Activated T-helper 1 cell treated with anti-CD3 and anti-CD28 coated beads, Interleukin-12 subunit alpha, Interleukin-12 subunit beta, Interleukin-2, Interleukin-4 antibody, amounts not matched to agents 30 ng/mL and 10 ng/mL and 1 ng/mL, durations not matched to agents 14 hours and 24 hours and 36 hours (primary cell): ENCODE results near the gene WBP1L. TPM values are rescaled to one million over a fixed set of nuclear protein-coding genes. Genes with fewer than 3 reads are reported as not detected.
A peak's percentile ranks its signal among the peaks of the same experiment; 100 is the strongest.

Experiments used
- DNase-seq: peaks from one replicate; pipeline ENCODE4 v3.0.0; 2021; ENCODE audit warnings: low spot score
- H3K27ac Mint-ChIP-seq: one replicate; pipeline ENCODE4 v1.8.0; 2021; ENCODE audit warnings: mild to moderate bottlenecking, mixed read lengths
- H3K27me3 Mint-ChIP-seq: one replicate; pipeline ENCODE4 v1.8.0; 2022; ENCODE audit warnings: mild to moderate bottlenecking, moderate library complexity, mixed read lengths; ENCODE audit not compliant: insufficient read depth
- H3K36me3 Mint-ChIP-seq: one replicate; pipeline ENCODE4 v1.8.0; 2021; ENCODE audit warnings: low read depth, mixed read lengths
- H3K4me1 Mint-ChIP-seq: one replicate; pipeline ENCODE4 v1.8.0; 2021; ENCODE audit warnings: low read depth, mixed read lengths
- H3K4me3 Mint-ChIP-seq: one replicate; pipeline ENCODE4 v1.8.0; 2021; ENCODE audit warnings: mild to moderate bottlenecking, moderate library complexity, mixed read lengths
- H3K9me3 Mint-ChIP-seq: one replicate; pipeline ENCODE4 v1.8.0; 2021; ENCODE audit warnings: mixed read lengths
- intact Hi-C: fragments of 100-400 bp; cut with micrococcal nuclease; formaldehyde crosslinking; loops from one replicate; pipeline ENCODE4 v1.15.1; 2024
- total RNA-seq: library from RNA; stranded (reverse); gene quantifications from 2 replicates; pipeline ENCODE4 v1.2.3, GENCODE V29; 2022

The WBP1L gene
- total RNA-seq, 1 donor from 2014 or later = 19.4 TPM

DNA sequence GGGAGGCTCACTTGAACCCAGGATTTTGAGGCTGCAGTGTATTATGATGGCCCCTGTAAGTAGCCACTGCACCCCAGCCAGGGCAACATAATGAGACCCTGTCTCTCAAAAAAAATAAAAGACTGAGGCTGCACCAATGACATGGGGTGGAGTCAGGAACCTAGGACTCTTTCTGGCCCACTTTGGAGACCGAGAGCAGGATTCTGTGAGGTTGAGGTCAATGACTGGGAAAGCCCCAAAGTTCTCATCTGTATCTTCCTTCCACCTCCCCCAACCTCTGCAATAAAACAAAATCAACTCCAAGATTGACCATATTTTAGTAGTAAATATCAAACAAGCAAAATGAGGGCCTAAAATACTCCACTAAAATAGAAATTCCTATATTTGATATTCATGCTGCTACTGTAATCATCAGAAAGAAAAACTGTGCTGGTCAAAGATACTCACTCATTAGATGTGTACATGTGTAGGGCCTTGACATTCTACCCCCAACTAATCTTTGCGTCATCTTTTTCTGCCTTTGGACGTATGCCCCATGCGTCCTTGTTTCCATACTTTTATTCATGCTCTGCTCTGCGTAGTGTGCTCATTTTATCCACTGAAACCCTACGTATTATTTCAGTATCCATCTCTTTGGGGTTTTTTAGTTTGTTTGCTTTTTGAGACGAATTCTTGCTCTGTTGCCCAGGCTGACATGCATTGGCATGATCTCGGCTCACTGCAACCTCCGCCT is 23.8 kb downstream of the WBP1L start:
- H3K36me3 Mint-ChIP-seq = peaks cover 14% of the 10 kb centered on the region
- H3K9me3 Mint-ChIP-seq = no peaks in the 10 kb centered on the region
- H3K27me3 Mint-ChIP-seq = no peaks in the 10 kb centered on the region
- intact Hi-C loops = loop anchor here (5.0 kb wide), 1 partner anchor 40 kb away; no protein-coding TSS in a partner anchor
- DNase-seq = no peak
- no peak overlapping the region for H3K4me3 Mint-ChIP-seq
- H3K4me1 Mint-ChIP-seq = peaks cover 44% of the 10 kb centered on the region
- H3K27ac Mint-ChIP-seq = peak overlapping the region; percentile 8

DNA sequence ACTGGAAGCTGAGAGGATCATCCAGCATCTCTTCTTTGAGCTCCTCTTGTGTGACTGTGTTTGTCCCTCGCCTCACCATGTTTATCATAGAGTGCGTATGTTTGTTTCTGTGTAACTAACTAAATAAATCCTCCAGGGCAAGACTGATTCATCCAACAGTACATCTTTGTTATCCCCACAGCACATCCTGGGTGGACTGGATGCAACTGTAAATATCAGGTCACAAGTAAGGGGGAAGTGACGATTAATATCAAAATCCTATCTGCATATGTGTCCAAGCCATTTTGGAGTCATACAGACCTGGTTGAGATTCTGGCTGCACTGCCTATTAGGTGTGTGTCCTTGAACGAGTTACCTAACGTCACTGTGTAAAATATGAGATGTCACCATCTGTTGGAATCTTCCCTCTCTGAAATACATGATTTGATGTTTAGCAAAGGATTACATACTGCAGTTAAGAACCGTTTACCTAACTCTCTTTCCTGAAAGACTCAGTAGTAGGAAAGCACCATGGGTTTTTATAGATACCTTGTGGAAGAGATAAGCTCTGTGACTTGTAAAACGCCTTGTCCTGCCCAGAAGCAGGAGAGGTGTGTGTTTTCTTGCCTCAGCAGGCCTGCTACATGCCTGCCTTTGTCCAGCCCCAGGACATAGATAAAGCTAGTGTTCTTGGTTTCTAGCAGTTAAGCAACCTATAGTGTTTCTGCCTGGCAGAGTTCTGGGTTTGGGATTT is 25.8 kb downstream of the WBP1L start:
- H3K27me3 Mint-ChIP-seq = no peaks in the 10 kb centered on the region
- peaks cover 57% of the 10 kb centered on the region for H3K4me1 Mint-ChIP-seq
- no peaks in the 10 kb centered on the region for H3K9me3 Mint-ChIP-seq
- peak overlapping the region; percentile 45 for H3K27ac Mint-ChIP-seq
- H3K4me3 Mint-ChIP-seq = no peak overlapping the region
- intact Hi-C loops = loop anchor here (5.0 kb wide), 1 partner anchor 38 kb away; no protein-coding TSS in a partner anchor
- DNase-seq = no peak
- H3K36me3 Mint-ChIP-seq = peaks cover 8% of the 10 kb centered on the region

DNA sequence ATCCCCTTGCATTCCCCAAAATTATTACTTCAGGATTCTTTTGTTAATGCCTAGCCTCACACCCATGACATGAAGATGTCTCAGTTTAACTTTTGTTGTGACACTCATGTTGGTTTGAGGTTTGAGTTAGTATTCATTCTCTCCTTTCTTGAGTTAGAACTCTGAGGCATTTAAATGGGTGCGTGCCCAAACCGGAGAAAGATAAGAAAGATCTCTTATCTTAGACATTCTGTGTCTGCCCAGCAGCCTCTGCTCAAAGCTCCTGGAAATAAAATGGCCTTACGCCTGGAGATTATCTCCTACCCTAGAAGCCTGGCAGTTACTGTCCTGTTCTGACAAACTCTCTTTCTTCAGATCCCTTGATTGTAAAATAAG is 26.3 kb downstream of the WBP1L start:
- Mint-ChIP-seq H3K36me3 (peaks cover 10% of the 10 kb centered on the region), H3K9me3 (no peaks in the 10 kb centered on the region), H3K4me1 (peaks cover 59% of the 10 kb centered on the region), H3K4me3 (no peak overlapping the region), H3K27me3 (no peaks in the 10 kb centered on the region), H3K27ac (peak overlapping the region; percentile 45)
- no peak for DNase-seq
- intact Hi-C loops = no loop called here

DNA sequence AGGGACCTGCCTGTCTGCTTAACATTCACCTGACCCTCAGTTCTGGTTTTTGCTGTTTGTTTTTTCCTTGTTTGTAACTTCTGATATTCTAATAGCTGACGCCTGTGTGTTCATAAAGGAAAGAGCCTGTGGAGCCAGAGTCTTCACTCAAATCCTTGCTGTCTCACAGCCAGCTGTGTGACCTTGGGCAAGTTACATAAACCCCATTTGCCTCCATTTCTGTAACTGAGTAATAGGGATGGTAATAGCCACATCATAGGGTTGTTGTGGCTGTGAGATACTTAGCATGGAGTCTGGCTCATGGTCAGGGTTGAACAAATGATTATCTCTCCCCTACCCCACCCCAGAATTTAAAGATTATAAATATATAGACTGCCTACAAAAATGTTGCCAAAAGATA is 27.0 kb downstream of the WBP1L start:
- Mint-ChIP-seq H3K9me3 (no peaks in the 10 kb centered on the region), H3K27ac (no peak overlapping the region), H3K4me3 (no peak overlapping the region), H3K36me3 (peaks cover 6% of the 10 kb centered on the region), H3K4me1 (peaks cover 66% of the 10 kb centered on the region), H3K27me3 (no peaks in the 10 kb centered on the region)
- DNase-seq = no peak
- intact Hi-C loops = no loop called here

DNA sequence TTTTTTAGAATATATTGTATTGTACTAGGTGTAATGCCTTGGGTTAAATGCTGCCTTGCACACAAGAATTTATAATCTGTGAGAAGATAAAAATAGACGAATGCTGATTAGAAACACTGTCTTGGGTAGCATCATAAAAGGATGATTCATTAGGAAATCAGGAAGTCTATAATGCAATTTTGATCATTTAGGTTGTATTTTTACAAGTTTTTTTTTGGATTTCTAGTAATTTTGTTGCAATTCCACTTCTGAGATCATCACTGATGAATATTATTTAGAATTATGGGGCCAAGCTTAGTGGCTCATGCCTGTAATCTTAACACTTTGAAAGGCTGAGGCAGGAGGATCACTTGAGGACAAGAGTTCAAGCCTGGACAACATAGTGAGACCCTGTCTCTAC is 29.6 kb downstream of the WBP1L start:
- no peak overlapping the region for H3K27ac Mint-ChIP-seq
- no peaks in the 10 kb centered on the region for H3K27me3 Mint-ChIP-seq
- no peaks in the 10 kb centered on the region for H3K9me3 Mint-ChIP-seq
- intact Hi-C loops = no loop called here
- H3K4me1 Mint-ChIP-seq = peaks cover 68% of the 10 kb centered on the region
- no peak for DNase-seq
- H3K4me3 Mint-ChIP-seq = no peak overlapping the region
- H3K36me3 Mint-ChIP-seq = peaks cover 5% of the 10 kb centered on the region

DNA sequence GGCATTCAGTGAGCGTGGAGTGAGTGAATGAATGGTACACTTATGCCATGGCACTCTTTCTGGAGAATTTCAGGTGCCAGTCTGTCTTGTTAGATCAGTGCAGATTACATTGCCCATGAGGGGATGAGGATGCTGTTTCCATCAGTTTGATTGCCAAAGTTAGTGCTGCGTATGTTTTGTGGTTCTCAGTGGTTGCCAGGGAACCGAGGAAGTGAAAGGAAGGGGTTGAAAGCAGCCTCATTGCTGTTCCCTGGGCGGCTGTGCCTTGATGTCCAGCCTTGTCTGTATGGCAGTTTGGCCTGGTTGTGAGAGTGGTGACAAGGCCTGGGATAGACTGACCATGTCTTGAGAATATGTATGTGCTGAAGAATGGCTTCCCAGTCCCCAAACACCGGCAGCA is 30.2 kb downstream of the WBP1L start:
- H3K27ac Mint-ChIP-seq = peak overlapping the region; percentile 49

DNA sequence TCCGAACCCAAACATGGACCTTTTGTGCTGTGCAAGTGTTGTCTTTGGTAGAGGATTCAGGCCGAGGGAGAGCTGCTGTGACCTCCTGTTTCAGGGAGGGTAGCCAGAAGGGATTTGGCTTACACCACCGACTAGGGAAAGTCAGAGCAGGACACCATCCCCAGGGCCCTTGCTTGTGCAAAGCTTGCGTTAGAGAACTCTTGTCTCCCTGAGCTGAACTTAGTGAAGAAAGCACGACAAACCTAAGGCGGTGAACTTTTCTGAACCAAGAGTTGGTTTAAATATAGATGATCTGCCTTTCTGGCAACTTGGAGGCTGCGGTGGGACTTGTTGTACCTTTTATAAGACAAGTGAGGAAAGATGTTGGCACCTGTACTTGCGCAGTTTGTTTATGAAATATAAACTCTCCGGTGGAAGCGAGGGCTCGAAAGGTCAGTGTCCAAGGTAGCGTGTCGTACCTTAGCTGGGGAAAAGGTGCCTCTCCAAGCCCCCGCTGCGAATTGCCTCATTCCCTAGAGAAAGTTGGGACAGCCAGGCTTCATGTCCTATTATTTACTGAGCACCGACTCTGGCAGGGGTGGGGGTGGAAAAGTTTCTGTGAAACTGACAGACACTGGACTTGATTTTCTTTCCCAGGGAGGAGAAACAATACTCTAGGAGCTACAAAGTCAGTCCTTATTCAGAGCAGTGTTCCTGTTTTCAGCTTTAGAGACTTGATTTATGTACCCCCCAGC is 31.6 kb downstream of the WBP1L start:
- Mint-ChIP-seq H3K27me3 (no peaks in the 10 kb centered on the region), H3K36me3 (peaks cover 11% of the 10 kb centered on the region), H3K27ac (peak overlapping the region; percentile 20), H3K4me1 (peaks cover 56% of the 10 kb centered on the region), H3K4me3 (no peak overlapping the region), H3K9me3 (no peaks in the 10 kb centered on the region)
- no peak for DNase-seq
- intact Hi-C loops = loop anchor here (2.0 kb wide), 1 partner anchor 33 kb away; the partner anchor contains the start of gene WBP1L

More for the DNA sequence above, 30.2 kb downstream of the WBP1L start:
- no peaks in the 10 kb centered on the region for H3K9me3 Mint-ChIP-seq
- intact Hi-C loops = loop anchor here (2.0 kb wide), 1 partner anchor 31 kb away; the partner anchor contains the start of gene WBP1L
- H3K4me1 Mint-ChIP-seq = peaks cover 70% of the 10 kb centered on the region
- H3K27me3 Mint-ChIP-seq = no peaks in the 10 kb centered on the region
- peaks cover 5% of the 10 kb centered on the region for H3K36me3 Mint-ChIP-seq
- no peak overlapping the region for H3K4me3 Mint-ChIP-seq
- peak; percentile 11 for DNase-seq

DNA sequence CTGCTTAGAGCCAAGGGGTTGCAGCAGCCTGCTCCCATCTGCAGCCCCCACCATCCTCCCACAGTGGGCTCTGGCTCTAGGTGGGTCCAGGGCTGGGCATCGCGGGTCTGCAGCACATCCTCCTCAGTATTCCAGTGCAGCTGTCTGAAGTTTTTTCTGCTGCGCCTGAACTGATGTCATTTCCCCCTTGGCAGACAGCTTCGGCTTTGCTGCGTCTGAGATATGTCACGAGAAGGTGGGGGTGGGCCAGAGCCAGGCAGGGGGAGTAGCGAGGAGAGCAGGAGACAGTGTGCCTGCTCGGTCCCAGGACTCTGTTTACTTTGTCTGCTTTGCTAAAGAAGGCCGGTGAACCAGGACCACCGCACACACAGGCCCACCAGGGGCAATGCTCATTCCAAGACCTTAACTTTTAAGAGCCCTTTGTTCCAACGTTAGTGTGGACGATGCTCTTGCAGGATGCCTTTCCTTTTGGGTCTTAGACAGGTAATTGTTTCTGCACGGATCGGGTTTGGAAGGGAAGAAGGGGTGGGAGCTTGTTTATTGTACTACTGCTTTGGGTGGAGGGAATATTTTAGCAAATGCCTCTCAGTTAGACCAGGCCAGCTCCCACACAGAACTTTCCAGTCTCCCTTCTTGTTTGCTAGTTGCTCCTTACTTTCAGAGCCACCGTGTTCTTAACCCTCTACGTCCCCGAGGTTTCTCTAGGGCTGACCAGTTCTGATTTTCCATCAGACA is 32.4 kb downstream of the WBP1L start:
- intact Hi-C loops = loop anchor here (2.0 kb wide), 2 partner anchors 27 to 33 kb away; partner anchors contain the start of gene WBP1L
- H3K27ac Mint-ChIP-seq = peak overlapping the region; percentile 20
- no peaks in the 10 kb centered on the region for H3K9me3 Mint-ChIP-seq
- H3K27me3 Mint-ChIP-seq = no peaks in the 10 kb centered on the region
- H3K4me3 Mint-ChIP-seq = peak overlapping the region; percentile 19
- DNase-seq = no peak
- H3K36me3 Mint-ChIP-seq = peaks cover 15% of the 10 kb centered on the region
- peaks cover 57% of the 10 kb centered on the region for H3K4me1 Mint-ChIP-seq

DNA sequence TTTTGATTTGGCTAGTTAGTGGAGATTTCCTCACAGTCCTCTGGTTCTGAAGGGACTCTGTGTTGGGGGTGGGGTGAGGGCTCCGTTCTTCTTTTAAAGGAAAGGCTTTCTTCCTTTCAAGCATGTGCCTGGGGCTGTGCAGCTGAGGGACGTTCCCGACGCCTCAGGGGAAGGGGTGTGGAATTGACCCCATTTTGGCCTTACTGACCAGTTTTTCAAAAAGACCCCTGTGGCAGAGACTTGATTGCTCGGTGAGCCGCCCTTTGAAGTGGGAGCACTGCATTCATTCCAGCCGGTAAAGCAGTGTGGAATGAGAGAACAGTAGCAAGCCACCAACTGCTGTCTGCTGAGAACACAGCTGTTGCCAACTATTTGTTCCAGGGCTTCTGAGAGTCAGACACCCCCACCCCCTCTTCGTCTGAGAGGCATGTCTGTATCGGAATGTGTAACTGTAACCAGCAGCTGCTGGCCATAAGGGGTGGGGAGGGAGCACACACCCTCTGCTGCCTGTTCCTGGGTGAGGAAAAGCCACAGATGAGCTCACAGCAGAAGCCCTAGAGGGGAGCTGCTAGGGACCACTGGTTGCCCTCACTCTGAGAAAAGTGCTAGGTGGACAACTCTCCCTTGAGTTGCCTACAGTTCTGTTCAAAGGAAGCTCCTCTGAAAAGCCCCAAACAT is 33.2 kb downstream of the WBP1L start:
- no peak overlapping the region for H3K27ac Mint-ChIP-seq
- no peak overlapping the region for H3K4me3 Mint-ChIP-seq
- no peaks in the 10 kb centered on the region for H3K27me3 Mint-ChIP-seq
- no peaks in the 10 kb centered on the region for H3K9me3 Mint-ChIP-seq
- intact Hi-C loops = loop anchor here (2.0 kb wide), 1 partner anchor 26 kb away; no protein-coding TSS in a partner anchor
- H3K36me3 Mint-ChIP-seq = peaks cover 15% of the 10 kb centered on the region
- H3K4me1 Mint-ChIP-seq = peaks cover 55% of the 10 kb centered on the region
- DNase-seq = no peak

DNA sequence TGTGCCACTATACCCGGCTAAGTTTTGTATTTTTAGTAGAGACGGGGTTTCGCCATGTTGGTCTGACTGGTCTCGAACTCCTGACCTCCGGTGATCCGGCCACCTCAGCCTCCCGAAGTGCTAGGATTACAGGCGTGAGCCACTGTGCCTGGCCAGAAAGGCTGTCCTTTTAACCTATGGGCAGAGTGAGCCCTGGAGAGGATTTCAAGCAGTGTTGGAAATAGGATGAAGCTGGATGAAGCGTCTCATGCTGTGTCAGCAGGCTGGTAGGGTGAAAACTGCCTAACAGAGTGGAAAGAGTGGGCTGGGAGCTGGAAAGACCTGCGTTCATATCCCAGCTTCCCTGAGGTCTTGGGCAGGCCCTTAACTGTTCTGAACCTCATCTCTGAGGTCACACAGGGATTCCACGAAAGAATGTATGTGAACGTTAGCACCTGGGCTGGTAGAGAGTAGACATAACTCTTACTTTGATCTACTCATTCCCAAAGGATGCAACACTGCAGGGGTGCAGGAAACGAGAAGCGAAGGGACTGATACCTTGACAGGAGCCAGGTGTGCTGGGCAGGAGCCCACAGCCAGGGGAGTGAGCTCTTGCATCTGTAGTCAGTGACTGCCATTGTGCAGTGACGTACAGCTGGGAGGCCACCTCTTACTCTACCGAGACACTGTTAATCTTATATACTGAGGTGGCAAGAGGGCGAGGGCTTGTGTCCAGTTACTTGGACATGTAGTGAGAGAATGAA is 34.1 kb downstream of the WBP1L start:
- H3K4me3 Mint-ChIP-seq = no peak overlapping the region
- H3K9me3 Mint-ChIP-seq = no peaks in the 10 kb centered on the region
- DNase-seq = no peak
- peaks cover 15% of the 10 kb centered on the region for H3K36me3 Mint-ChIP-seq
- intact Hi-C loops = loop anchor here (2.0 kb wide), 1 partner anchor 25 kb away; no protein-coding TSS in a partner anchor
- H3K4me1 Mint-ChIP-seq = peaks cover 52% of the 10 kb centered on the region
- H3K27ac Mint-ChIP-seq = no peak overlapping the region
- no peaks in the 10 kb centered on the region for H3K27me3 Mint-ChIP-seq

DNA sequence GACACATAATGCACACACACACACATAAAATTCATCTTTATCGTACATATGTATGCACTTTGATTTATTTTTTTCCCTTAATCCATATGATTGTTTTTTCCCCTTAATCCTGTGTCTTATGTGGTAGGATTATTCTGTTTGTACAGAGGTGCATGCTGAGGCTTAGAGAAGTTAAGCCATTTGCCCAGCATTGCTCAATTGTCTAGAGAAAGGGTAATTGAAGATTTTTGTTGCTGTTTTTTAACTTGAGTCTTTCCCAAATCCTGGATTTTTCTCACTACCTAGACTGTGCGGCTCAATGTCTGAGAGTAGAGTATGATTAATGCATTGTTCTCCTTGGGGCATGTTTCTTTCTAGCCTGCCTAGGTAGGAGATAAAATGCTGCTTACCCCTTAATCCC is 35.0 kb downstream of the WBP1L start:
- H3K9me3 Mint-ChIP-seq = no peaks in the 10 kb centered on the region
- H3K27me3 Mint-ChIP-seq = no peaks in the 10 kb centered on the region
- intact Hi-C loops = no loop called here
- H3K4me1 Mint-ChIP-seq = peaks cover 50% of the 10 kb centered on the region
- no peak for DNase-seq
- H3K36me3 Mint-ChIP-seq = peaks cover 15% of the 10 kb centered on the region
- no peak overlapping the region for H3K4me3 Mint-ChIP-seq
- H3K27ac Mint-ChIP-seq = no peak overlapping the region
